ENCODE results near the gene ZNF556. TPM values are rescaled to one million over a fixed set of nuclear protein-coding genes. Genes with fewer than 3 reads are reported as not detected.

The ZNF556 gene
- total RNA-seq, 1 donor from 2014 or later, result not detected

- DNase-seq (ENCODE audit: low spot score in 2 of 2), result peak in 1 of 2 donors; percentile 19
Observed at GRCh38 chr19:2917275-2918184, 50.4 kb downstream of the ZNF556 start.

GRCh38 chr19:2922987-2923386 is 55.9 kb downstream of the ZNF556 start:
- Histone ChIP-seq H3K27ac (no peak overlapping the region), H3K9me3 (peaks cover 1 to 2% of the 10 kb centered on the region in 2 donors), H3K36me3 (peaks cover 6 to 9% of the 10 kb centered on the region in 2 donors), H3K4me3 (no peak overlapping the region), H3K4me1 (no peaks in the 10 kb centered on the region), H3K27me3 (no peaks in the 10 kb centered on the region)
- TF ChIP-seq, protein P1, sequence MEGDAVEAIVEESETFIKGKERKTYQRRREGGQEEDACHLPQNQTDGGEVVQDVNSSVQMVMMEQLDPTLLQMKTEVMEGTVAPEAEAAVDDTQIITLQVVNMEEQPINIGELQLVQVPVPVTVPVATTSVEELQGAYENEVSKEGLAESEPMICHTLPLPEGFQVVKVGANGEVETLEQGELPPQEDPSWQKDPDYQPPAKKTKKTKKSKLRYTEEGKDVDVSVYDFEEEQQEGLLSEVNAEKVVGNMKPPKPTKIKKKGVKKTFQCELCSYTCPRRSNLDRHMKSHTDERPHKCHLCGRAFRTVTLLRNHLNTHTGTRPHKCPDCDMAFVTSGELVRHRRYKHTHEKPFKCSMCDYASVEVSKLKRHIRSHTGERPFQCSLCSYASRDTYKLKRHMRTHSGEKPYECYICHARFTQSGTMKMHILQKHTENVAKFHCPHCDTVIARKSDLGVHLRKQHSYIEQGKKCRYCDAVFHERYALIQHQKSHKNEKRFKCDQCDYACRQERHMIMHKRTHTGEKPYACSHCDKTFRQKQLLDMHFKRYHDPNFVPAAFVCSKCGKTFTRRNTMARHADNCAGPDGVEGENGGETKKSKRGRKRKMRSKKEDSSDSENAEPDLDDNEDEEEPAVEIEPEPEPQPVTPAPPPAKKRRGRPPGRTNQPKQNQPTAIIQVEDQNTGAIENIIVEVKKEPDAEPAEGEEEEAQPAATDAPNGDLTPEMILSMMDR (IDR thresholded peaks at IDR 0.05), result no peak
- peak in 1 of 2 donors; percentile 40 for DNase-seq (ENCODE audit: low spot score in 2 of 2)
- intact Hi-C loops (cut with DNase I), result no loop called here

More at GRCh38 chr19:2917275-2918184, 50.4 kb downstream of the ZNF556 start:
- TF ChIP-seq, protein P1 (IDR thresholded peaks at IDR 0.05), result no peak
- peaks cover 16 to 18% of the 10 kb centered on the region in 2 donors for H3K9me3 ChIP-seq
- no peak overlapping the region for H3K27ac ChIP-seq
- intact Hi-C loops (cut with DNase I), result no loop called here
- no peak overlapping the region for H3K4me3 ChIP-seq
- H3K4me1 ChIP-seq, result no peaks in the 10 kb centered on the region
- H3K27me3 ChIP-seq, result no peaks in the 10 kb centered on the region
- H3K36me3 ChIP-seq, result peaks cover 28 to 42% of the 10 kb centered on the region in 2 donors

DNA sequence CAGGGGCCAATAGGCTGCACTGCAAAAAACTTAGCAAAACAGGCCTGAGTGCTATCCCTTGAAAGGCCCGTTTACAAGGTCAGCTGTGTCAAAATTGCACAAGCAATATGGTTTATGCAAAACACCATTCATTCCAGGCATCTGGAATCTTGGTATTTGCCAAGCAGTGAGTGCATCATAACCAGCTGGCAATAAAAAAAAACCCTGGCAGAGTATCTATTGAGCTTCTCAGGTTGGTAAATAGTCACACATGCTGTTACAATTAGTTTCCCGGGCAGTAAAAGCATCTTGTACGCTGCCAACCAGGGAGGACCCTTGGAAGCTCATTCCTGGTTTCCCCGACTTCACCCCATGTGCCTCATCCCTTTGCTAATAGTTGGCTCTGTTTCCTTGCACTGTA is 56.4 kb downstream of the ZNF556 start:
- Histone ChIP-seq H3K4me1 (no peaks in the 10 kb centered on the region), H3K4me3 (no peak overlapping the region), H3K36me3 (peaks cover under 1 to 4% of the 10 kb centered on the region in 2 donors), H3K27ac (no peak overlapping the region), H3K9me3 (no peaks in the 10 kb centered on the region), H3K27me3 (no peaks in the 10 kb centered on the region)
- TF ChIP-seq, protein P1 (IDR thresholded peaks at IDR 0.05), result no peak
- intact Hi-C loops (cut with DNase I), result no loop called here
- DNase-seq (ENCODE audit: low spot score in 2 of 2), result peak in 1 of 2 donors; percentile 58

DNA sequence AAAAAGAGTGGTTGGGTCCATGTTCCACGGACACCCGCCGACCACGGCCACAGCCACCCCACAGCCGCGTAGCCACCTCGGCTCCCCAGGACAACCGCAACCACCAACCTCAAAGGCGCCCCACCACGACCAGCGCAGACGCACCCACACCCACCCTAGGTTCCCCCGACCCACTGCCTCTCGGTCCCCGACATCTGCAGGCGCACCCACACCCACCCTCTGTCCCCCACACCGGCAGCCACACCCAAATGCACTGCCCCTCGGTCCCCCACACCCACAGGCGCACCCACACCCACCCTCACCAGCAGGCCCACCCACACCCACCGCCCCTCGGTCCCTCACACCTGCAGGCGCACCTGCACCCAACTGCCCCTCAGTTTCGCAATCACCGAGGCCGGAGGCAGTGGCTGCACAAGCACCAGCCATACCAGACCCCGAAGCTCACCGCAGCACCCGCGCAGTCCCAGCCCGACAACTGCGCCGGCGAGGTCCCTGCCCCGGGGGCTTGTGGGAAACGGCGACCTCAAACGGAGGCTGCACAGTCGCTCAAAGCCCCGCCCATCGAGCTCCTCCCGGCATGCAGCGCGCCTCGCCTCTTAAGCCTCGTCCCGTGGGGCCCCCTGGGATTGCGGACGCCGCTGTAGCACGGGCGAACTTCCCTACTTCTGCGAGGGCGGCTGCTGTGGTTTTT is 59.4 kb downstream of the ZNF556 start:
- peaks cover 0 to 3% of the 10 kb centered on the region in 2 donors for H3K36me3 ChIP-seq
- intact Hi-C loops (cut with DNase I), result no loop called here
- H3K4me1 ChIP-seq, result no peaks in the 10 kb centered on the region
- peaks cover 0 to under 1% of the 10 kb centered on the region in 2 donors for H3K9me3 ChIP-seq
- no peaks in the 10 kb centered on the region for H3K27me3 ChIP-seq
- TF ChIP-seq, protein P1 (IDR thresholded peaks at IDR 0.05), result no peak
- no peak overlapping the region for H3K27ac ChIP-seq
- DNase-seq (ENCODE audit: low spot score in 2 of 2), result peak in 1 of 2 donors; percentile 53
- H3K4me3 ChIP-seq, result no peak overlapping the region

- no peak for DNase-seq (ENCODE audit: low spot score in 2 of 2)
- intact Hi-C loops (cut with DNase I), result no loop called here
- H3K4me3 ChIP-seq, result no peak overlapping the region
Observed at GRCh38 chr19:2927032-2927430, 59.9 kb downstream of the ZNF556 start.

More at GRCh38 chr19:2927032-2927430, 59.9 kb downstream of the ZNF556 start:
- H3K4me1 ChIP-seq, result no peaks in the 10 kb centered on the region
- peaks cover under 1 to 6% of the 10 kb centered on the region in 2 donors for H3K9me3 ChIP-seq
- TF ChIP-seq, protein P1 (IDR thresholded peaks at IDR 0.05), result no peak
- H3K27ac ChIP-seq, result no peak overlapping the region
- H3K27me3 ChIP-seq, result no peaks in the 10 kb centered on the region
- peaks cover 0 to 5% of the 10 kb centered on the region in 2 donors for H3K36me3 ChIP-seq

Other genes with a start within 250 kb of the ZNF556 start
- gene GNG7, start 164.6 kb upstream of the ZNF556 start, total RNA-seq, result 0.96 TPM
- not detected for gene DIRAS1, start 146.0 kb upstream of the ZNF556 start, total RNA-seq
- gene SLC39A3, start 127.3 kb upstream of the ZNF556 start, total RNA-seq, result 72.7 TPM
- gene SGTA, start 84.1 kb upstream of the ZNF556 start, total RNA-seq, result 29.8 TPM
- gene THOP1, start 81.8 kb upstream of the ZNF556 start, total RNA-seq, result 67.3 TPM
- 1.1 TPM for gene ZNF554, start 47.5 kb upstream of the ZNF556 start, total RNA-seq
- gene ZNF555, start 25.9 kb upstream of the ZNF556 start, total RNA-seq, result 6.8 TPM
- 9.8 TPM for gene ZNF57, start 33.6 kb downstream of the ZNF556 start, total RNA-seq
- 3.0 TPM for gene ZNF77, start 77.6 kb downstream of the ZNF556 start, total RNA-seq
- gene TLE6, start 110.2 kb downstream of the ZNF556 start, total RNA-seq, result not detected
- gene TLE2, start 161.9 kb downstream of the ZNF556 start, total RNA-seq, result 86.3 TPM
- 559 TPM for gene TLE5, start 195.2 kb downstream of the ZNF556 start, total RNA-seq
- gene GNA11, start 227.0 kb downstream of the ZNF556 start, total RNA-seq, result 178 TPM